Right ventricle myocardium superior (tissue), 1 donor: ENCODE data around the gene PEAK1. TPM values are rescaled to one million over a fixed set of nuclear protein-coding genes. Genes with fewer than 3 reads are reported as not detected.

Experiments
- ATAC-seq: fragments of 200-7000 bp; cut with Tn5 transposase; one replicate; pipeline ENCODE4 v1.9.1; 2020; ENCODE audit warnings: mild to moderate bottlenecking; ENCODE audit not compliant: poor library complexity
- DNase-seq: peaks from one replicate; pipeline ENCODE4 v3.0.0-alpha.2; 2020
- intact Hi-C: fragments of 100-400 bp; cut with DNase I; formaldehyde crosslinking; loops from one replicate; pipeline ENCODE4 v1.11.2; 2022
- total RNA-seq: library from RNA; stranded (reverse); fragmentation: NEBNext Ultra II Directional; extraction: Animal tissue kit (Norgen Biotek cat#: 25700); gene quantifications from one replicate; pipeline ENCODE4 v1.2.1, GENCODE V29; 2021
- donor health status: DM: no; HTN: yes; CAD: no; lungs with severe emphysema.

PEAK1 gene
- total RNA-seq, 1 donor from 2014 or later = 59.9 TPM

GRCh38 chr15:77130315-77130930 is 289.5 kb downstream of the PEAK1 start:
- intact Hi-C loops = no loop called here
- DNase-seq (no peak), ATAC-seq (no peak)

GRCh38 chr15:77127626-77128025 is 292.3 kb downstream of the PEAK1 start:
- intact Hi-C loops = no loop called here
- DNase-seq = no peak
- ATAC-seq = no peak

- DNase-seq (no peak), ATAC-seq (peak; percentile 82)
- intact Hi-C loops = no loop called here
Observed at GRCh38 chr15:77126529-77127326, 293.2 kb downstream of the PEAK1 start.

- intact Hi-C loops = no loop called here
- DNase-seq (no peak), ATAC-seq (no peak)
Observed at GRCh38 chr15:77123854-77124253, 296.1 kb downstream of the PEAK1 start.

GRCh38 chr15:77122576-77122975 is 297.3 kb downstream of the PEAK1 start:
- intact Hi-C loops = no loop called here

GRCh38 chr15:77121599-77121998 is 298.3 kb downstream of the PEAK1 start:
- ATAC-seq (no peak), DNase-seq (no peak)
- intact Hi-C loops = no loop called here

More at GRCh38 chr15:77122576-77122975, 297.3 kb downstream of the PEAK1 start:
- ATAC-seq (no peak), DNase-seq (no peak)

GRCh38 chr15:77120576-77120975 is 299.3 kb downstream of the PEAK1 start:
- intact Hi-C loops = no loop called here
- ATAC-seq = no peak
- DNase-seq = no peak

- intact Hi-C loops = loop anchor here (2.0 to 5.0 kb wide), 2 partner anchors 423 to 513 kb away; partner anchors contain the start of gene LINGO1
- DNase-seq (no peak), ATAC-seq (no peak)
Observed at GRCh38 chr15:77119446-77119845, 300.5 kb downstream of the PEAK1 start.

- intact Hi-C loops = loop anchor here (2.0 to 5.0 kb wide), 2 partner anchors 424 to 513 kb away; partner anchors contain the start of gene LINGO1
- DNase-seq = no peak
- peak; percentile 88 for ATAC-seq
Observed at GRCh38 chr15:77118882-77119321, 301.0 kb downstream of the PEAK1 start.

- intact Hi-C loops = loop anchor here (5.0 kb wide), 1 partner anchor 517 kb away; the partner anchor contains the start of gene LINGO1
- ATAC-seq = no peak
- no peak for DNase-seq
Observed at GRCh38 chr15:77115179-77115578, 304.7 kb downstream of the PEAK1 start.

GRCh38 chr15:77112838-77113504 is 306.9 kb downstream of the PEAK1 start:
- ATAC-seq = peak; percentile 31
- intact Hi-C loops = no loop called here
- DNase-seq = no peak

- intact Hi-C loops = no loop called here
- DNase-seq (no peak), ATAC-seq (no peak)
Observed at GRCh38 chr15:77111789-77112188, 308.1 kb downstream of the PEAK1 start.

GRCh38 chr15:77107531-77108355 is 312.2 kb downstream of the PEAK1 start:
- intact Hi-C loops = no loop called here
- peak; percentile 62 for DNase-seq
- peak; percentile 80 for ATAC-seq

- DNase-seq (peak; percentile 70), ATAC-seq (peak; percentile 80)
- intact Hi-C loops = no loop called here
Observed at GRCh38 chr15:77107068-77107467, 312.8 kb downstream of the PEAK1 start.

GRCh38 chr15:77104155-77104554 is 315.7 kb downstream of the PEAK1 start:
- ATAC-seq (peak; percentile 34), DNase-seq (peak; percentile 57)
- intact Hi-C loops = no loop called here

- no peak for DNase-seq
- ATAC-seq = no peak
- intact Hi-C loops = no loop called here
Observed at GRCh38 chr15:77099741-77100463, 320.0 kb downstream of the PEAK1 start.

GRCh38 chr15:77098572-77098971 is 321.3 kb downstream of the PEAK1 start:
- intact Hi-C loops = no loop called here
- ATAC-seq = no peak
- no peak for DNase-seq

GRCh38 chr15:77097921-77098320 is 322.0 kb downstream of the PEAK1 start:
- DNase-seq (no peak), ATAC-seq (no peak)
- intact Hi-C loops = no loop called here
